NCI-H510A treated with DMSO at 0.1 percent for 48 hours (cell line): ENCODE results near the gene SPTBN4.

Experiments
- DNase-seq: peaks from one replicate; lab custom pipeline; 2025; lab: John Stamatoyannopoulos, UW

SPTBN4 gene

GRCh38 chr19:40565910-40566495 lies 99.2 kb downstream of the SPTBN4 start:
- DNase-seq, result no peak

GRCh38 chr19:40567040-40567749 lies 100.4 kb downstream of the SPTBN4 start:
- no peak for DNase-seq

- DNase-seq, result no peak
Measured at GRCh38 chr19:40567750-40568494, 101.1 kb downstream of the SPTBN4 start.

GRCh38 chr19:40570313-40571004 lies 103.7 kb downstream of the SPTBN4 start:
- peak; percentile 94 for DNase-seq

- DNase-seq, result no peak
Measured at GRCh38 chr19:40571005-40571318, 104.2 kb downstream of the SPTBN4 start.

GRCh38 chr19:40571831-40572495 lies 105.2 kb downstream of the SPTBN4 start:
- no peak for DNase-seq

- no peak for DNase-seq
Measured at GRCh38 chr19:40575326-40575725, 108.5 kb downstream of the SPTBN4 start.

GRCh38 chr19:40576151-40576584 lies 109.4 kb downstream of the SPTBN4 start:
- DNase-seq, result peak; percentile 38

GRCh38 chr19:40576585-40577451 lies 110.0 kb downstream of the SPTBN4 start, which contains the start of gene SHKBP1:
SHKBP1 (plus strand) TSS chr19:40576873; CDS start chr19:40576900, 27 bp downstream.
- DNase-seq, result peak; percentile 91

GRCh38 chr19:40578442-40578908 lies 111.7 kb downstream of the SPTBN4 start:
- DNase-seq, result no peak

GRCh38 chr19:40580619-40581018 lies 113.8 kb downstream of the SPTBN4 start:
- no peak for DNase-seq

GRCh38 chr19:40581531-40581930 lies 114.7 kb downstream of the SPTBN4 start:
- no peak for DNase-seq

GRCh38 chr19:40582467-40582866 lies 115.7 kb downstream of the SPTBN4 start:
- DNase-seq, result no peak

GRCh38 chr19:40583283-40583682 lies 116.5 kb downstream of the SPTBN4 start:
- no peak for DNase-seq

GRCh38 chr19:40584007-40584406 lies 117.2 kb downstream of the SPTBN4 start:
- no peak for DNase-seq

GRCh38 chr19:40585241-40585981 lies 118.6 kb downstream of the SPTBN4 start:
- no peak for DNase-seq

GRCh38 chr19:40585982-40586422 lies 119.2 kb downstream of the SPTBN4 start:
- DNase-seq, result no peak

GRCh38 chr19:40586611-40587010 lies 119.8 kb downstream of the SPTBN4 start:
- DNase-seq, result no peak

- no peak for DNase-seq
Measured at GRCh38 chr19:40588110-40588854, 121.5 kb downstream of the SPTBN4 start.
